ENCODE measurements around the gene KIF25.

KIF25 gene

DNA sequence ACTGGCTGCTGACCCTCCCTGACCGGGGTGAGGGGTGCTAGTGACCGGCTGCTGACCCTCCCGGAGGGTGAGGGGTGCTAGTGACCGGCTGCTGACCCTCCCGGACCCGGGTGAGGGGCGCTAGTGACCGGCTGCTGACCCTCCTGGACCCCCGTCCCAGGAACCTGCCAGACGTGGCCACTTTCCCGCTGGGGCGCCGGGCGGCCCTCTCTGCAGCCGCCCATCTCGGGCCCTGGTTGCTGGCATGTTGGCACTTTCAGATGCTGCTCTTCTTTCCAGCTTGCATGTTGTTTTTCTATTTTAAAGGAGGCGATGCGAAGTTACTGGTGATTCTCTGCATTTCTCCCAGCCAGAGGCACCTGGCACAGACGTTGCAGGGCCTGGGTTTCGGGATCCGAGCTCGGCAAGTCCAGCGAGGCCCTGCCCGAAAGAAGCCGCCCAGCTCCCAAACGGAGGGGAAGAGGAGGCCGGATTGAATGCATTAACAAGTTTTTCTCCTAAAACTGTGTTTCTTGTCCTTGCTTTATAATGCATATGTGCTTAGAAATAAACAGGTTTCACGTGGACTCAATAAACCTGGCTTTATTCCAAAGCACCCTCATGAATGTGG lies 47.2 kb downstream of the KIF25 start:
- no peak for DNase-seq (ENCODE audit: low read depth, low spot score)
- TF ChIP-seq YY1 (IDR thresholded peaks at IDR 0.05; ENCODE audit: insufficient read depth, insufficient read length): no peak
- TF ChIP-seq SUZ12 (IDR thresholded peaks at IDR 0.05; ENCODE audit: extremely low read depth, insufficient read depth, insufficient read length): no peak
- TF ChIP-seq ZNF274 (IDR thresholded peaks at IDR 0.05; ENCODE audit: low read depth, low read length): no peak
- Histone ChIP-seq H3K9me3 (ENCODE audit: insufficient read depth, low read length) (peaks cover 18% of the 10 kb centered on the region), H3K27me3 (ENCODE audit: insufficient read depth, insufficient read length) (no peaks in the 10 kb centered on the region), H3K9ac (ENCODE audit: insufficient read length, low read depth) (no peak overlapping the region), H3K4me3 (ENCODE audit: insufficient read length, low read depth) (no peak overlapping the region), H3K4me1 (ENCODE audit: insufficient read depth, insufficient read length) (peaks cover 6% of the 10 kb centered on the region), H3K36me3 (ENCODE audit: insufficient read depth, insufficient read length, low read length) (no peaks in the 10 kb centered on the region)

DNA sequence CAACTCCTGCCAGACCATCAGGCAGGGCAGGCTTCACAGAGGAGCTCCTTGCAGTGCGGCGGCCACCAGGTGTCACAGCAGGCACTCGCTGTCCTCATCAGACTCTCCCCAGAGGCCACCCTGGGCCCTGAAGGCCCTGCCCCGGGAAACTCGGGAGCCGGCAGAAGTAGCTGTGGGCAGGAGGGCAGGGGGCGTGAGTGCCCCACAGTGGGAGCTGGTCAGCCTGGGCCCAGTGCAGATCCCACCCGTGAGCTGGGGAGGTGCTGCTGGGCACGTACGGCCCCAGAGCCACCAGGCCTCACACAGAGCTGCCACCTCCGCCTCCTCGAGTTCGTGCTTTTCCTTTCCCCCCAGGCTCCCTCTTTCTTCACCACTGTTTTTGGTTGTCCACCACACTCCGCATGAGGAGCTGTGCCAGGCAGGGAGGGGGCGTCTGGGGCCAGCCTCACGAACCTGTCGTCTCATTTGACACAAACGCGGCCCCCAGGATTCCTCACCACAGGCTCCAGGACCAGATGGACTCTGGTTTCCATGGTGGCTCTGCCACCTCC lies 47.7 kb downstream of the KIF25 start:
- TF ChIP-seq ZNF274 (IDR thresholded peaks at IDR 0.05; ENCODE audit: low read depth, low read length): no peak
- no peak for TF ChIP-seq YY1 (IDR thresholded peaks at IDR 0.05; ENCODE audit: insufficient read depth, insufficient read length)
- TF ChIP-seq SUZ12 (IDR thresholded peaks at IDR 0.05; ENCODE audit: extremely low read depth, insufficient read depth, insufficient read length): no peak
- Histone ChIP-seq H3K27me3 (ENCODE audit: insufficient read depth, insufficient read length) (no peaks in the 10 kb centered on the region), H3K36me3 (ENCODE audit: insufficient read depth, insufficient read length, low read length) (no peaks in the 10 kb centered on the region), H3K4me3 (ENCODE audit: insufficient read length, low read depth) (no peak overlapping the region), H3K9ac (ENCODE audit: insufficient read length, low read depth) (no peak overlapping the region), H3K9me3 (ENCODE audit: insufficient read depth, low read length) (peaks cover 12% of the 10 kb centered on the region), H3K4me1 (ENCODE audit: insufficient read depth, insufficient read length) (peaks cover 6% of the 10 kb centered on the region)
- no peak for DNase-seq (ENCODE audit: low read depth, low spot score)

DNA sequence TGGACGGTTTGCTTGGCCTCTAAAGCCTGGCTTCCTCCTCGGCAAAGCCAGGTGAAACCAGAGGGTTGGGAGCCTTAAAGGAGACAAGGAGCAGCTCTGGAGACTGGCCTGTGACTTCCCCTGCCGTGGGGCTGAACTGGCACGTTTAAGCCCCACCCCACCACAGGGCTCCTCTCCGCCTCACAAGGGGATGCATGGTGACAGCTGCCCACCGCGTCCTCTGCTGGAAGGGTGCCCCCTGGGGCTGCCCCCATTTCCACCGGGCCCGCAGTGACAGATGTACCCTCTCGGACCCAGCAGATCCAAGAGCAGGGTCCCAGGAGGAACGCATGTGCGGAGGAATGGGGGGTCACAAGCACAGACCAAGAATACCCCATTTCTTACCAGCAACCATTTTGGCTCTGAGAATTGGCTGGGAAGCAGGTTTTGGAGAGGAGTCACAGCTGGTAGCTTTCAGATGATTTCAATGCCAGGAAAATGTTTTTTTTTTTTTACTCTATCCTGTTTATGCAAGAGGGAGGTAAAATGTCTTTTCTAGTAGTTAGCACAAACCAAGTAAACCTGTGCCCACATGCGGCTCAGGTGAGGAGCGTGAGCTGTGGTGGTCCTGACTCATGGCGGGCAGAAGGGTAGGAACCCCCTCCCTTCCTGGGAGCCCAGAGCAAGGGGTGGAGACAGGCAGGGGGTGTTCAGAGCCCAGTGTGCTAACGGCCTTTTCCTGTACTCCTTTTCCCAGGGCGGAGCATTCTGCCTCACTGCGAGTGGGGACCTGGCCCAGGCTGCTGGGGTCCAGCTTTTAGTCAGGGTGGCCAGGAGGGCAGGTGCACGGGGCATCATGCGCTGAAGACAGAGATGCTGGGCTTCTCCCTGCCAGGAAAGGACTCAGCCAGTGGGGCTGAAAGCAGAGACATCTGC lies 48.5 kb downstream of the KIF25 start:
- no peak overlapping the region for H3K9ac ChIP-seq (ENCODE audit: insufficient read length, low read depth)
- no peak for DNase-seq (ENCODE audit: low read depth, low spot score)
- H3K27me3 ChIP-seq (ENCODE audit: insufficient read depth, insufficient read length): no peaks in the 10 kb centered on the region
- H3K9me3 ChIP-seq (ENCODE audit: insufficient read depth, low read length): peaks cover 4% of the 10 kb centered on the region
- no peaks in the 10 kb centered on the region for H3K36me3 ChIP-seq (ENCODE audit: insufficient read depth, insufficient read length, low read length)
- peaks cover 6% of the 10 kb centered on the region for H3K4me1 ChIP-seq (ENCODE audit: insufficient read depth, insufficient read length)
- H3K4me3 ChIP-seq (ENCODE audit: insufficient read length, low read depth): no peak overlapping the region
- TF ChIP-seq SUZ12 (IDR thresholded peaks at IDR 0.05; ENCODE audit: extremely low read depth, insufficient read depth, insufficient read length) (no peak), YY1 (IDR thresholded peaks at IDR 0.05; ENCODE audit: insufficient read depth, insufficient read length) (no peak), ZNF274 (IDR thresholded peaks at IDR 0.05; ENCODE audit: low read depth, low read length) (no peak)

DNA sequence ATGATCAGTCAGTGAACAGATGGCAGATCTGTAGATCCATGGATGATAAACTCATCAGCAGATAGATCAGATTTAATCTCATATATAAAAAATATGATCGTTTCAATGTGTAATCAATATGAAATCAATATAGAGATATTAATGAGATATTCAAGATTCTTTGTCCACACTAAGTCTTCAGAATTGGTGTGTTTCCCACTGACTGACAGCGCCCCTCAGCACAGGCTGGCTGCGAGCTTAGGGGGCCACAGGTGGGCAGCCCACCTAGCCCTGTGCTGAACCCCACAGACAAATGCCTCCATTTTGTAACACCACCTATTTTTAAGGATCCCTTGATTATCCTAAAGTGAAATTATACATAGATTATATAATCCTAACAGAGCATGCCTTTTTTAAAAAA lies 49.2 kb downstream of the KIF25 start:
- TF ChIP-seq ZNF274 (IDR thresholded peaks at IDR 0.05; ENCODE audit: low read depth, low read length) (no peak), YY1 (IDR thresholded peaks at IDR 0.05; ENCODE audit: insufficient read depth, insufficient read length) (no peak), SUZ12 (IDR thresholded peaks at IDR 0.05; ENCODE audit: extremely low read depth, insufficient read depth, insufficient read length) (no peak)
- Histone ChIP-seq H3K9me3 (ENCODE audit: insufficient read depth, low read length) (no peaks in the 10 kb centered on the region), H3K27me3 (ENCODE audit: insufficient read depth, insufficient read length) (no peaks in the 10 kb centered on the region)

DNA sequence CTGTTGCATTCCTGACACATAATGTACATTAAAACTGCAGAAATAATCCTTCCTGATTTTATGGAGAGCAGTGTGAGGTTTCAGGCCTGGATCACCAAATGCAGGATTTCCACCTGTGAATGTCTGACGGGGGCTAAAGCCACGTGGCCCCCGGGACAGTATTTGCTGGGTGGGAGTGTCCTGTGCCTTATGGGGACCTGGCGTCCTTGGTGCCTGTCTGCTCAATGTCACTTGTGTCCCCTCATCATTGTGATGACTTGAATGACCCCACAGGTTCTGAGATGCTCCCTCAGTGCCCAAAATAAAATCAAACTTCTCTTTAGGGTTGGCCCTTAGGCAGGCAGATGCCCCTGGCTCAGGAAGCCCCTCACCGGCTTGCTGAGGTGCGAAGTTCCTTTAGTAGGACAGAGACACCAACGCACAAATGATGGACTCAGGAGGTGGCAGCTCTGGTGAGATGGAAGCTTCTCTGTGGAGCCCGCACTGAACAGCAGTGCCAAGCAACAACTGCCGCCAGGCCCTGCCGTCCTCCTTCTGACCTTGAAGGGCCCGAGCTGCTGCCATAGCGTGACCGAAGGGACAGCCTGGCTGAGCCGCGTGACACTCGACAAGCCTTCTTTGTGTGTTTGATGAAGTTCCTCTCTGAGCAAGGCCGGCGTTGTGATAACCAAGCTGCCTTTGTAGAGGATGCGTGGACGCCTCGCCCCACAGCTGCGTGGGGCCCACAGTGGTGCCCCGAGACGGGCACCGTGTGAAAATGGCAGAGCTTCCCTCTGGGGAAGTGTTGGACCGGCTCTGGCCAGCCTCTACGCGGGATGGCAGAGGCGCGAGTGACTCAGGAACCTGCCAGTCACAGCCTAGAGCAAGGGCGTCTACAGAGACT lies 50.6 kb downstream of the KIF25 start:
- H3K4me3 ChIP-seq (ENCODE audit: insufficient read length, low read depth): no peak overlapping the region
- H3K27me3 ChIP-seq (ENCODE audit: insufficient read depth, insufficient read length): no peaks in the 10 kb centered on the region
- H3K9me3 ChIP-seq (ENCODE audit: insufficient read depth, low read length): no peaks in the 10 kb centered on the region
- no peak for TF ChIP-seq ZNF274 (IDR thresholded peaks at IDR 0.05; ENCODE audit: low read depth, low read length)
- no peak for TF ChIP-seq SUZ12 (IDR thresholded peaks at IDR 0.05; ENCODE audit: extremely low read depth, insufficient read depth, insufficient read length)
- TF ChIP-seq YY1 (IDR thresholded peaks at IDR 0.05; ENCODE audit: insufficient read depth, insufficient read length): no peak
- no peak for DNase-seq (ENCODE audit: low read depth, low spot score)
- peaks cover 6% of the 10 kb centered on the region for H3K4me1 ChIP-seq (ENCODE audit: insufficient read depth, insufficient read length)
- H3K36me3 ChIP-seq (ENCODE audit: insufficient read depth, insufficient read length, low read length): no peaks in the 10 kb centered on the region
- H3K9ac ChIP-seq (ENCODE audit: insufficient read length, low read depth): no peak overlapping the region

More for the DNA sequence above, 49.2 kb downstream of the KIF25 start:
- Histone ChIP-seq H3K36me3 (ENCODE audit: insufficient read depth, insufficient read length, low read length) (no peaks in the 10 kb centered on the region), H3K9ac (ENCODE audit: insufficient read length, low read depth) (no peak overlapping the region), H3K4me3 (ENCODE audit: insufficient read length, low read depth) (no peak overlapping the region), H3K4me1 (ENCODE audit: insufficient read depth, insufficient read length) (peaks cover 6% of the 10 kb centered on the region)
- no peak for DNase-seq (ENCODE audit: low read depth, low spot score)

DNA sequence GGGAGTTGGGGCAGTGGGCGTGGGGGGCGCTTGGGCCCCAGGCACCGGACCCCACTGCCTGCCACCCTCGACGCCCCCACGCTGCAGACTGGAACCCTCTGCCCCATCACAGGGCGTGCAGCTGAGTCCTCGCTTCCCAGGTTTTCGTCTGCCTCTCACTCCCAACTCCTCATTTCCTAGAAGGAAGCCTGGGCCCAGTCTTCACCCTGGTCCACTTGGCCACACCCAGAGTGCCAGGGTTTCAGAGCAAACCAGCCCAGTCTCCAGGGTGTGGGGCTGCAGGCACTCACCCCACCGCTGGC lies 51.2 kb downstream of the KIF25 start:
- H3K9ac ChIP-seq (ENCODE audit: insufficient read length, low read depth): no peak overlapping the region
- H3K9me3 ChIP-seq (ENCODE audit: insufficient read depth, low read length): no peaks in the 10 kb centered on the region
- no peaks in the 10 kb centered on the region for H3K36me3 ChIP-seq (ENCODE audit: insufficient read depth, insufficient read length, low read length)
- H3K27me3 ChIP-seq (ENCODE audit: insufficient read depth, insufficient read length): no peaks in the 10 kb centered on the region
- TF ChIP-seq SUZ12 (IDR thresholded peaks at IDR 0.05; ENCODE audit: extremely low read depth, insufficient read depth, insufficient read length): no peak
- TF ChIP-seq YY1 (IDR thresholded peaks at IDR 0.05; ENCODE audit: insufficient read depth, insufficient read length): no peak
- no peak for TF ChIP-seq ZNF274 (IDR thresholded peaks at IDR 0.05; ENCODE audit: low read depth, low read length)
- peaks cover 6% of the 10 kb centered on the region for H3K4me1 ChIP-seq (ENCODE audit: insufficient read depth, insufficient read length)
- no peak for DNase-seq (ENCODE audit: low read depth, low spot score)
- no peak overlapping the region for H3K4me3 ChIP-seq (ENCODE audit: insufficient read length, low read depth)

Measured in NT2/D1 (cell line).